Upper lobe of right lung (tissue), 1 donor: ENCODE data around the gene PIGX. TPM values are rescaled to one million over a fixed set of nuclear protein-coding genes. Genes with fewer than 3 reads are reported as not detected.

Experiments used
- ATAC-seq: fragments of 200-7000 bp; cut with Tn5 transposase; one replicate; pipeline ENCODE4 v1.9.1; 2020; ENCODE audit warnings: mild to moderate bottlenecking, moderate library complexity
- DNase-seq: peaks from one replicate; pipeline ENCODE4 v3.0.0-alpha.2; 2020
- H3K27ac ChIP-seq: fragments of 200-600 bp; one replicate; pipeline ENCODE4 v1.8.0; 2022
- H3K27me3 ChIP-seq: fragments of 200-600 bp; one replicate; pipeline ENCODE4 v1.8.0; 2022; ENCODE audit warnings: mild to moderate bottlenecking
- H3K36me3 ChIP-seq: fragments of 200-600 bp; one replicate; pipeline ENCODE4 v1.8.0; 2022
- H3K4me1 ChIP-seq: fragments of 200-600 bp; one replicate; pipeline ENCODE4 v1.8.0; 2022
- H3K4me3 ChIP-seq: fragments of 200-600 bp; one replicate; pipeline ENCODE4 v1.8.0; 2022; ENCODE audit warnings: mild to moderate bottlenecking
- H3K9me3 ChIP-seq: fragments of 200-600 bp; one replicate; pipeline ENCODE4 v1.8.0; 2022
- CTCF ChIP-seq: fragments of 200-600 bp; IDR thresholded peaks from one replicate; pipeline ENCODE4 v1.8.0; 2022; ENCODE audit warnings: antibody characterized with exemption
- intact Hi-C: fragments of 100-400 bp; cut with DNase I; formaldehyde crosslinking; loops from one replicate; pipeline ENCODE4 v1.11.0; 2022
- total RNA-seq: library from RNA; stranded (reverse); fragmentation: NEBNext Ultra II Directional; extraction: Animal tissue kit (Norgen Biotek cat#: 25700); gene quantifications from one replicate; pipeline ENCODE4 v1.2.1, GENCODE V29; 2021
- donor health status: DM: no; HTN: yes; CAD: no; lungs with severe emphysema.

Gene PIGX
- total RNA-seq, 1 donor from 2014 or later = 17.4 TPM

- Histone ChIP-seq H3K4me3 (no peak overlapping the region), H3K27me3 (no peaks in the 10 kb centered on the region), H3K36me3 (no peaks in the 10 kb centered on the region), H3K4me1 (no peaks in the 10 kb centered on the region), H3K27ac (no peak overlapping the region), H3K9me3 (no peaks in the 10 kb centered on the region)
- ATAC-seq (peak; percentile 55), DNase-seq (no peak)
- no peak for TF ChIP-seq CTCF
- intact Hi-C loops = no loop called here
These were observed 17.0 kb upstream of the PIGX start for GRCh38 chr3:196694941-196695848.

GRCh38 chr3:196695849-196696226 is 16.3 kb upstream of the PIGX start:
- DNase-seq (no peak), ATAC-seq (no peak)
- H3K27ac ChIP-seq = no peak overlapping the region
- no peak for TF ChIP-seq CTCF
- no peaks in the 10 kb centered on the region for H3K36me3 ChIP-seq
- H3K4me1 ChIP-seq = no peaks in the 10 kb centered on the region
- no peak overlapping the region for H3K4me3 ChIP-seq
- no peaks in the 10 kb centered on the region for H3K9me3 ChIP-seq
- intact Hi-C loops = no loop called here
- H3K27me3 ChIP-seq = no peaks in the 10 kb centered on the region

GRCh38 chr3:196697270-196697669 is 14.9 kb upstream of the PIGX start:
- Histone ChIP-seq H3K27me3 (no peaks in the 10 kb centered on the region), H3K4me1 (no peaks in the 10 kb centered on the region), H3K4me3 (no peak overlapping the region), H3K9me3 (no peaks in the 10 kb centered on the region), H3K27ac (no peak overlapping the region), H3K36me3 (no peaks in the 10 kb centered on the region)
- TF ChIP-seq CTCF = no peak
- ATAC-seq (no peak), DNase-seq (no peak)
- intact Hi-C loops = no loop called here

GRCh38 chr3:196699749-196700148 is 12.4 kb upstream of the PIGX start:
- H3K36me3 ChIP-seq = no peaks in the 10 kb centered on the region
- no peaks in the 10 kb centered on the region for H3K9me3 ChIP-seq
- no peak for TF ChIP-seq CTCF
- no peak overlapping the region for H3K4me3 ChIP-seq
- H3K4me1 ChIP-seq = no peaks in the 10 kb centered on the region
- no peaks in the 10 kb centered on the region for H3K27me3 ChIP-seq
- intact Hi-C loops = no loop called here
- no peak overlapping the region for H3K27ac ChIP-seq
- ATAC-seq (no peak), DNase-seq (no peak)

GRCh38 chr3:196700801-196701200 is 11.4 kb upstream of the PIGX start:
- Histone ChIP-seq H3K27ac (no peak overlapping the region), H3K4me1 (no peaks in the 10 kb centered on the region), H3K4me3 (no peak overlapping the region), H3K36me3 (no peaks in the 10 kb centered on the region), H3K9me3 (no peaks in the 10 kb centered on the region), H3K27me3 (no peaks in the 10 kb centered on the region)
- DNase-seq = no peak
- no peak for ATAC-seq
- intact Hi-C loops = no loop called here
- no peak for TF ChIP-seq CTCF
